ENCODE results near the gene SLC50A1.

The SLC50A1 gene

GRCh38 chr1:155135415-155136028 lies at the start of gene SLC50A1:
TSS of gene SLC50A1 (plus strand) at chr1:155135852. CDS start at chr1:155135912, 60 bp downstream.
- peak; percentile 82 for DNase-seq

- no peak for DNase-seq
Observed at GRCh38 chr1:155086128-155086741, 49.4 kb upstream of the SLC50A1 start.

GRCh38 chr1:155086856-155087535 lies 48.7 kb upstream of the SLC50A1 start:
- DNase-seq = no peak

GRCh38 chr1:155091071-155092051 lies 44.3 kb upstream of the SLC50A1 start:
- DNase-seq = peak; percentile 20

- DNase-seq = no peak
Observed at GRCh38 chr1:155092131-155092530, 43.5 kb upstream of the SLC50A1 start.

GRCh38 chr1:155092641-155093040 lies 43.0 kb upstream of the SLC50A1 start:
- no peak for DNase-seq

- DNase-seq = peak; percentile 27
Observed at GRCh38 chr1:155093911-155094621, 41.6 kb upstream of the SLC50A1 start.

- no peak for DNase-seq
Observed at GRCh38 chr1:155094622-155094948, 41.1 kb upstream of the SLC50A1 start.

- DNase-seq = no peak
Observed at GRCh38 chr1:155099331-155099730, 36.3 kb upstream of the SLC50A1 start.

- no peak for DNase-seq
Observed at GRCh38 chr1:155103325-155103724, 32.3 kb upstream of the SLC50A1 start.

- DNase-seq = no peak
Observed at GRCh38 chr1:155104605-155105534, 30.8 kb upstream of the SLC50A1 start.

GRCh38 chr1:155105604-155106011 lies 30.0 kb upstream of the SLC50A1 start:
- no peak for DNase-seq

- DNase-seq = no peak
Observed at GRCh38 chr1:155106862-155107261, 28.8 kb upstream of the SLC50A1 start.

- no peak for DNase-seq
Observed at GRCh38 chr1:155107309-155108264, 28.1 kb upstream of the SLC50A1 start.

GRCh38 chr1:155108296-155108695 lies 27.4 kb upstream of the SLC50A1 start:
- no peak for DNase-seq

- DNase-seq = no peak
Observed at GRCh38 chr1:155110381-155110780, 25.3 kb upstream of the SLC50A1 start.

GRCh38 chr1:155110826-155111225 lies 24.8 kb upstream of the SLC50A1 start:
- no peak for DNase-seq

GRCh38 chr1:155113450-155113980 lies 22.1 kb upstream of the SLC50A1 start:
- DNase-seq = no peak

GRCh38 chr1:155116113-155116764 lies 19.4 kb upstream of the SLC50A1 start:
- DNase-seq = no peak

Measured in kidney glomerular epithelial cell (primary cell).